C1 segment of cervical spinal cord (tissue), 14 donors: ENCODE measurements around the gene HOXA3.

Source experiments
- DNase-seq, 14 donors: peaks; one replicate each; lab custom pipeline; 2025; lab: John Stamatoyannopoulos, UW

HOXA3 gene

DNA sequence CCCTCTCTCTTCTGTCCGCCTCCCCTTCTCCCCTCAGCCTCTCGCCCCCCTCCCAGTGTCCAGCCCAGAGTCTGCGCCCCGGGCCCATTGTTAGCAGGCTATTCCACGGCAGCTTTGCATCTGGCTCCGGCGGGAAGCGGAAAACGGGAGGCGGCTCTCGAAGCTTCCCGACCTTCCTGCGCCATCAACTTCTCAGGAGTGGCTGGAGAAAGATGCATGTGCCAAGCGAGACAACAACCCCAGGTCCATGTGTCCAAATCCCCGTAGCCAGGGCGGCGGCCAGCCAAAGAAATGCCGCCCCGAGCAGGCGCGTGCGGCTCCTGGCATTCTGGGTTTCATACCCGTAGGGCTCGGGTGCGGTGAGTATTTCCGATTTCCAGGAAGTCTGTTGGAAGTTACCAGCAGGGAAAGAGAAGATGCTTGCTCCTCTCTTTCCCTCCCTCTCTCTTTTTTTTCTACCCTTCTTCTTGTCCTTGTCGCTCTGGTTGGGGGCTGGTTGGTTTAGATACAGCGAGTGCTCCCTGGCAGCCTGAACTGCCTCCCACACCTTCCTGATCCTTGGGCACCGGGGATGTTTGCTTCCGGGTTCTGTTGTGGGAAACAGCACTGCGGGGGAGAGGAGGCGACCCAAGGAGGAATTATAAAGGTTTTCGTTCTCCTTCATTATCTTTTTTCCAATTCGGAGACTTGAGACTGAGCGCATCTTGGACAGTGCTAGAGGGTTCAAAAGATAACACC, 48.7 kb downstream of the HOXA3 start:
- DNase-seq: peak in 2 of 14 donors; percentile 39 to 43

DNA sequence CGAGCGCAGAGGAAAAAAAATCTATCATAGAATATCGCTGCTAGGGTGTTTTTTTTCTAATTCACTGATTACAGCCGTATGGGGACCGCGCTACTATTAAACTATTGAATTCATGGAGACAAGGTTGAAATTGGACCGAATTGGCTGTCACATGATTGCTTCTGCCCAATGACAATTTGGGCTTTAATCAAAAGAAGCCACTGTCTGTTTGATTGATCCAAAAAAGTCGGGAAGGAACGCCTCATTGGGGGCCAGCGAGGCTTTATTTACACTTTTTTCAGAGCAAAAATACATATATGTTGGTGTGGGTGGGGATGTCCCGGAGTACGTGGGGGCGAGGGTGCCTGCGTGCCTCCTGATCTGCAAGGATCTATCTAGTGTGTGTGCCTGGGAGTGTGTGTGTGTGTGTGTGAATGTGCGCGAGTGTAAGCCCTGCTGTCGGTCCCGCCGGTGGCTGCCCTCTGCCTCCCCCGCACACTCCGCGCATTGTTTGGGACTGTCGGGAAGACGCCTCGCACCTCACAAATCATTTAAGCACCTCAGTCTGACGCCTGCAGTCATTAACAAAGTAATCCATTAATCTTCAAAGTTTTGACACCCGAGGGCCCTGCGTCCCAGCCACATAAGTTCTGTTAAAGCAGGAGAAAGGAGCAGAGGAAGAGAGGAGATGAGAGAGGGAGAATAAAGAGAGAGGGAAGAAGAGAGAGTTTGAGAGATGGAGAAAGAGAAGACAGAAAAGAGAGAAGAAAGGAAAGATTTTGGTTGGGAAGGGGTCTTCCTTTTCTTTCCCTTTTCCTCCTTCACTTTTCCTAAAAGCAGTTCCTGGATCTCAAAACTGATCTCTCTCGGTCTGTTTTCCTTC, 49.6 kb downstream of the HOXA3 start, which contains the start of gene HOXA2:
TSS of gene HOXA2 (minus strand) at position 103 of the 862 bp plus-strand sequence. CDS start 183 bp downstream, outside the sequence.
- DNase-seq: peak in 5 of 14 donors; percentile 40 to 64 (median 48)

DNA sequence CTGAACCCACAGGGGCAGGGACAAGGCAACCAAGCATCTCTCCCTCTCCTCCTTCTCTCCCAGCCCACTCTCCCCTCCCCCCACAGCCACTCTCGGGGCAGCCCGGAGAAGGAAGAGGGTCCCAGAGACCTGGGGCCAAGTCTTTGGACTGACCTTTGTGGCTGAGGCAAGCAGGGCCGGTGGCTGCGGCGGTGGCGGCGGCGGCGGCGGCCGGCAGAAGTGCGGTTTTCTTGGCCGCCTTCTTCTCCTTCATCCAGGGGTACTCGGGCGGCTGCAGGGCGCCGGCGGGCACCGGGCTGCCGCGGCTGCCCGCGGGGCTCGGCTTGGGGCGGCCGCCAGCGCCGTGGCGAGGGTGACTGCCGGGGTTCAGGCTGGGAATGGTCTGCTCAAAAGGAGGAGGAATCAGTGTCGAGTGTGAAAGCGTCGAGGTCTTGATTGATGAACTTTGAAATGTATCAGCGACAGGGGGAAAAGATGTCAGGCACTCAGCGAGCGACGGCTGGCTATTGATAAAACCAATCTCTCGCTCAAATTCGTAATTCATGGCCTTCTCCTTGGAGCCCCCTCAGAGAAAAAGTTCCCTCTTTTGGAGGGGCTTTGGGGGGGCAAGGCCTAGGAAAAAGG, 50.3 kb downstream of the HOXA3 start:
- DNase-seq: no peak

DNA sequence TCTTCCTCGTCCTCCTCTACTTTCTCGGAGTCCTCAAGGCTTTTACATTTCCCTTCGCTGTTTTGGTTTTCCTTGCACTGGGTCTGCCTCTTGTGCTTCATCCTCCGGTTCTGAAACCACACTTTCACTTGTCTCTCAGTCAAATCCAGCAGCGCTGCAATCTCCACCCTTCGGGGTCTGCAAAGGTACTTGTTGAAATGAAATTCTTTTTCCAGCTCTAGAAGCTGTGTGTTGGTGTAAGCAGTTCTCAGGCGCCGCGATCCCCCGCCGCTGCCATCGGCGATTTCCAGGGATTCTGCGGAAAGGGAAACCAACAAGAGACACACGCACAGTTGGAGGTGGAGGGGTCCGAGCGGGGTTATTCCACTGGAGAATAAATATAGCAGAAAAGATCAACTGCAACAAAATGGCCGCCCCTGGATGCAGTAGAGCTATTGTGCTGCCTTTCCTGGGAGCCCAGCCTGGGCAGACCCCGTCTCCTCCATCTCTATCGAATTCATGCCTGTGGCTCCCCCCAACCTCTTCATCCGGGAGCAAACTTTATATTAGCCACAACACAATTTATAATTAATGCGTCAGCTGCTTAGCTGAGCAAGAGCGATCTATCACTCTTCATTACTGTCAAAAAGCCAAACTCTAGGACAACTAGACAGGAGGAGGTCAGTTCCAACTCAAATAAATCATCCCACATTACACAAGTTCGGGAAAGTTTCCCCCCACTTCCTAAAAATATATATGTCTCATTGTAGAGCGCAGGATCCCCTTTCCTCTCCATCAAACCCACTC, 51.0 kb downstream of the HOXA3 start:
- peak in 1 of 14 donors; percentile 84 for DNase-seq

- peak in 1 of 14 donors; percentile 84 for DNase-seq
These were observed 51.7 kb downstream of the HOXA3 start for GRCh38 chr7:27100694-27101170.

- DNase-seq: no peak
These were observed 52.7 kb downstream of the HOXA3 start for GRCh38 chr7:27099453-27100370.

GRCh38 chr7:27098578-27099451, 53.6 kb downstream of the HOXA3 start:
- peak in 4 of 14 donors; percentile 32 to 63 (median 48) for DNase-seq

DNA sequence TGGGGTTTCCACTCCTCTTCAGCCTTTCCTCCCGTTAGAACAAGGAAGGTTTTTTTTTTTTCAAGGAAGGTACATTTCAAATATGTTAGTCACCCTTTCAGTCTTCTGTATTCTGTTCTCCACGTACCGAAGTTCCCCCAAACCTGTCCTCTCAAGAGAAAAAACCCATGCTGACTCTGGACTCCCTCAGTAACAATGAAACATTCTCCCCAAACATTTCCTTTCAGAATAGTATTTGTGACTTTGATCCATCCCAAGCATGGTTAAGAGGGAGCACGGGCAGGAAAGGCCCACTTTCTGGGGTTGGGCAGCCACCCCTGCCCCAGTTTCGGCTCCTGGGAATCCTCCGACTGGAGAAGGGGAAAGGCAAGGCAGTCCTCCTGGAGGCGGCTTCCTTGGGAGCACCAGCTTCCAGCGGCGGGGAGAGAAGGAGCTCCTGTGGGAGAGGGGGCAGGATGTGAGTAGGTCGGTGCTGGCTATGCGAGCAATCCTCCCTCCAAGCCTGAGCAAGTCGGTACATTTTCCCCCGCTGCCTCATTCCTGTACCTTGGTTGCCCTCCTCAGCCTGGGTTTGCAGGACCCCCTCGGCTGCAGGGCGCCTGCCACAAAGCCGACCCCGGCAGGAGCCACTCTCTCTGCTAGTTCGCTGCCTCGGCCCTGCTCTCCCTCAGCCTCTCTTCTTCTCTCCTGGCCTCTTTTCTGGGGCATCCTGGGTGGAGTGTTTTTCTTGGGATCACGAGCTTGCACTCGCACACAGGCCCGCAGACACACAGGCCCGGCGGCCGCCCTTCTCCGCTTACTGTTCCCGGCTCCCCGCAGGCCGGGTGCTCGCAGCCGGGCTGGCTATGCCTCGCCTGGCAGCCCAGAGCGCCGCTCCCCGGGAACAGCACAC, 54.5 kb downstream of the HOXA3 start:
- no peak for DNase-seq

- DNase-seq: no peak
These were observed 55.4 kb downstream of the HOXA3 start for GRCh38 chr7:27096768-27097514.

DNA sequence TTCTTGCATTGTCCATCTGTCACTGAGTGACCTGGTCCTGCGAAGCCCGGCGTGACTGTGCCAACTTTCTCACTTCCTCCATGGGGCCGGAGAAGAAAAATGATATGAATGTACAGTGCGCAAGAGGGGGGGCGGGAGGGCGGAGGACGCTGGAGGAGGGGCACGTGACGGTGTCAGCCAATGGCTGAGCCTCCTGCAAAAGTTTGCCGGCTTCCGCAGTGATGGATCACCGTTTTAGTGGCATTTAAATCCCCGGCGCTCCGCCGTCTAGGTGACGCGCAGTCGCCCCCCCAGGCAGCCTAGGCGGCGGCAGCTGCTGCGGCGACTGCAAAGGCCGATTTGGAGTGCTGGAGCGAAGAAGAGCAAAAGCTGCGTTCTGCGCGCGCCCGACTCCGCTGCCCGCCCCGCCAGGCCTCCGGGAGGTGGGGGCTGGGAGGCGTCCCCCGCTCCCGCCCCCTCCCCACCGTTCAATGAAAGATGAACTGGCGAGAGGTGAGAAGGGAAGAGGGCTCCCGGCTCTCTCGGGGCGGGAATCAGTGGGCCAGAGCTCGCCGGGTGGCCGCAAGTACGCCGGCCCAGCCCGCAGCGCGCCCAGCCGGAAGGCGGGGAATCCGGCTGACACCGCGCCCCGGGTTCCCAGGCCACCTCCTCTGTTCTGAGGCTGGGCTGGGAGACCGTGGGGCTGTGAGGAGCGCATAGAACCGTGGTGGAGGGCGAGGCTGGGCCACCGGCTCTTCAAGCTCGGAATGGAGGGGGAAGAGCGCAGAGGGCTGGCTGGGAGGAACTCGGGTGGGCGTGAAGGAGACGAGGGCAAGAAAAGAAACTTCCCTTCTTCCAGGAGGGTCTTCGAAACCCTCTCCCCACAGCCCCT, 56.3 kb downstream of the HOXA3 start, which contains the start of gene HOXA1:
TSS of gene HOXA1 (minus strand) at position 104 of the 871 bp plus-strand sequence. CDS start at position 16, 88 bp downstream.
- DNase-seq: peak in 8 of 14 donors; percentile 58 to 85 (median 74)

DNA sequence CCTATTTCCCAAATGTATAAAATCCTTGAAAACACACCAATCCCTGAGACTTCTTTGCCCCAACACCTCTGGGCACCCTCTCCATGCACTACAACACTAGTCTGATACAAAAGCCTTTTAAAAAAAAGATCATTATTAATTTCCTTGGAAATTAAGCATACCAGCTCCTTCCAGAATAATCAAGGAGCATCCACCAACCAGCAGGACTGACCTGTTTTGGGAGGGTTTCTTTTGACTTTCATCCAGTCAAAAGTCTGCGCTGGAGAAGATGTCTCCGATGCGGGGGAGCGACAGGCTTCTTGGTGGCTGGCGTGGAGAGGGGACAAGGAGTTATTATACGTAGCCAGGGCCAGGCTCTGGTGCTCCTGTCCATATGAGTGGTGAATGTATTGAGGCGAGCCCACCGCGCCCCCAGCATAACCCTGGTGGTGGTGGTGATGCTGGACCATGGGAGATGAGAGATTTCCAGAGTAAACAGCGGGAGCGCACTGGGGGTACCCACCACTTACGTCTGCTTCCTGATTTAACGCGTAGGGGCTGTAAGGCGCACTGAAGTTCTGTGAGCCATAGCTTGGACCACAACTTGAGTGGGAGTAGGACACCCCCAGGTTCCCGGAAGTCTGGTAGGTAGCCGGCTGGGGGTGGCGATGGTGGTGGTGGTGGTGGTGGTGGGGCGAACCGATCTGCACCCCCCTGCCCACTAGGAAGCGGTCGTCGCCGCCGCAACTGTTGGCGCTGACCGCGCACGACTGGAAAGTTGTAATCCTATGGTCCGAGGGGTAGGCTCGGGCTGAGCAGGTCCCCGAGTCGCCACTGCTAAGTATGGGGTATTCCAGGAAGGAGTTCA, 57.1 kb downstream of the HOXA3 start:
- no peak for DNase-seq

GRCh38 chr7:27094304-27095049, 57.9 kb downstream of the HOXA3 start:
- no peak for DNase-seq

DNA sequence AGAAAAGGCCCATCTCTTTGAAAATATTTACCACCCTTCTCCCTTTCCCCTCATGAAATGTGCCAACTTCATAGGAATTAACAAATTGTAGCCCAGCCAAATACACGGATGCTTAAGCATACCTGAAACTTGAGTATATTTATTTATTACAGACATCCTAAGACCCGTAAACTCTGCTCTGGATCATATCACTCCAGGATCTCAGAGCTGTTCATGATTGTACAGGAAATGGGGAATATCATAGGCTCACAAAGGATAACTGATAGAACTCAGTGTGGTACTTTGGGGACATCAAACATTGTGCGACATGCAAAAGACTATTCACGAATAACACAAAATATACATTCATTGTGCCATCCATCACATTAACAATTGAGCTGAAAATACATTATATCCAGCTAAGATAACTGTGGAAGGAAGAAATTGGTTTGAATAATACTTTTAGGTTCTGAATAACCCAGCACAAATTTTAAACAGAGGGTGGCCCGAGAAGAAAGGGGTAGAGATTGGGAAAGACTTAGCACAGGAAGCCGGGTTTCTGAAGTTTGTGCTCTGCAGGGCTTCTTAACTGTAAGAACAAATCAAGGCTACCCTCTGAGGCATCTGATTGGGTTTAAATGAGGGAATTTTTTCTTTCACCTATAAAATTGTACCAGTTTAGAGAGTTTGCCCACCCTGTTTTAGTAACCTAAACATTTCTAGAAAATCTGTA, 59.0 kb downstream of the HOXA3 start:
- DNase-seq: no peak

GRCh38 chr7:27092819-27093110, 59.6 kb downstream of the HOXA3 start:
- no peak for DNase-seq
